Globus pallidus (tissue), 1 donor: ENCODE results near the gene USH2A.

Source experiments
- DNase-seq: peaks from one replicate; pipeline ENCODE4 v3.0.0-alpha.2; 2015; ENCODE audit warnings: low spot score

The USH2A gene

GRCh38 chr1:216422821-216423520 is at the start of gene USH2A:
TSS of gene USH2A (minus strand) at chr1:216423448. CDS start at chr1:216422336, 1,112 bp downstream.
- no peak for DNase-seq

- DNase-seq, result no peak
Measured at GRCh38 chr1:216466162-216466801, 43.0 kb upstream of the USH2A start.

- no peak for DNase-seq
Measured at GRCh38 chr1:216464489-216464888, 41.2 kb upstream of the USH2A start.

- no peak for DNase-seq
Measured at GRCh38 chr1:216462066-216462775, 39.0 kb upstream of the USH2A start.

- no peak for DNase-seq
Measured at GRCh38 chr1:216461466-216461865, 38.2 kb upstream of the USH2A start.

GRCh38 chr1:216459651-216460207 is 36.5 kb upstream of the USH2A start:
- DNase-seq, result no peak

GRCh38 chr1:216458812-216459211 is 35.6 kb upstream of the USH2A start:
- no peak for DNase-seq

- DNase-seq, result no peak
Measured at GRCh38 chr1:216457356-216457755, 34.1 kb upstream of the USH2A start.

GRCh38 chr1:216456682-216457081 is 33.4 kb upstream of the USH2A start:
- no peak for DNase-seq

- no peak for DNase-seq
Measured at GRCh38 chr1:216453777-216454176, 30.5 kb upstream of the USH2A start.

GRCh38 chr1:216450227-216450626 is 27.0 kb upstream of the USH2A start:
- DNase-seq, result no peak

- DNase-seq, result no peak
Measured at GRCh38 chr1:216448011-216448510, 24.8 kb upstream of the USH2A start.

GRCh38 chr1:216437603-216438002 is 14.4 kb upstream of the USH2A start:
- DNase-seq, result no peak

- no peak for DNase-seq
Measured at GRCh38 chr1:216434232-216434631, 11.0 kb upstream of the USH2A start.

- no peak for DNase-seq
Measured at GRCh38 chr1:216433175-216433574, 9.9 kb upstream of the USH2A start.

GRCh38 chr1:216430744-216431143 is 7.5 kb upstream of the USH2A start:
- no peak for DNase-seq

GRCh38 chr1:216425577-216425976 is 2.3 kb upstream of the USH2A start:
- no peak for DNase-seq

- DNase-seq, result no peak
Measured at GRCh38 chr1:216420746-216421145, 2.5 kb downstream of the USH2A start.

GRCh38 chr1:216420263-216420662 is 3.0 kb downstream of the USH2A start:
- no peak for DNase-seq

- DNase-seq, result no peak
Measured at GRCh38 chr1:216416488-216416887, 6.8 kb downstream of the USH2A start.

GRCh38 chr1:216410026-216410425 is 13.2 kb downstream of the USH2A start:
- DNase-seq, result no peak

GRCh38 chr1:216390956-216391355 is 32.3 kb downstream of the USH2A start:
- DNase-seq, result no peak

- DNase-seq, result no peak
Measured at GRCh38 chr1:216389774-216390173, 33.5 kb downstream of the USH2A start.
